UCSD-AML1 (cell line): Measurements from ENCODE around the gene SPACDR.
A peak's percentile ranks its signal among the peaks of the same experiment; 100 is the strongest.

Experiments used
- DNase-seq: peaks from one replicate; lab custom pipeline; 2025; ENCODE audit not compliant: unreplicated experiment; lab: John Stamatoyannopoulos, UW

Gene SPACDR

DNA sequence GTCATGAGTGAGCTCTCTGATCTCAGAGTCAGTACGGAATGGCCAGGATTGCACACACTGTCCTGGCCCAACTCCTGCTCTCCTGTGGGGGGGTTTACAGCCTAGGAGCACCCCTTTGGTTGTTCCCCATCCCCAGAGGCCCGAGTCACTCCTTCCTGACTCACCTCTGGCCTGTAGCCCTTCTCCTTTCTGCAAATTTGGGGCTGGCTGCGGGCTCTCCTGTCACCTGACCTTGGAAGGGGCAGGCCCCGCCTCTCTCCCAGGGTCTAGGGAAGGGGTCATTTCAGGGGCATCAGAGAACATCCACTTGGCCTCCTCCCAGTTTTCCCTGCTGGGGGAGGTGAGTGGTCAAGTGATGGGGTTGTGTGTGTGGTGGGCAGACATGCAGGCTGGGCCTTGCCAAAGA is 21.4 kb upstream of the SPACDR start:
- no peak for DNase-seq

DNA sequence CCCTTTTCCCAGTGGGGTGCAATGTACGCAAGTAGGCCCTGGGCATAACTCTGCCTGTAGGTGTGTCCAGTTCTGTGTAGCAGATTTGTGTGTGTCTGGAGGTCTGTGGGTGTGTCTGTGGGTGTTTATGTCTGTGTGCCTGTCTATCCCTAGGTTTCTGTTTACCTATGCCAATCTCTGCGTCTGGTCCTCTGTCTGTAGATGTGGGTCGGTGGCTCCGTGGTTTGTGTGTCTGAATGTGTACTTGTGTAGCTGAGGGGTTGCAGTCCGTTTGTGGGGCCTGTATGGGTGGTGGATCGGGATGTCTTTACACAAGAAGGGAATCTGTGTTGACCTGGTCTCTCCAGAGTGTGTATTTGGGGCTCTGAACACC is 20.6 kb upstream of the SPACDR start:
- no peak for DNase-seq

DNA sequence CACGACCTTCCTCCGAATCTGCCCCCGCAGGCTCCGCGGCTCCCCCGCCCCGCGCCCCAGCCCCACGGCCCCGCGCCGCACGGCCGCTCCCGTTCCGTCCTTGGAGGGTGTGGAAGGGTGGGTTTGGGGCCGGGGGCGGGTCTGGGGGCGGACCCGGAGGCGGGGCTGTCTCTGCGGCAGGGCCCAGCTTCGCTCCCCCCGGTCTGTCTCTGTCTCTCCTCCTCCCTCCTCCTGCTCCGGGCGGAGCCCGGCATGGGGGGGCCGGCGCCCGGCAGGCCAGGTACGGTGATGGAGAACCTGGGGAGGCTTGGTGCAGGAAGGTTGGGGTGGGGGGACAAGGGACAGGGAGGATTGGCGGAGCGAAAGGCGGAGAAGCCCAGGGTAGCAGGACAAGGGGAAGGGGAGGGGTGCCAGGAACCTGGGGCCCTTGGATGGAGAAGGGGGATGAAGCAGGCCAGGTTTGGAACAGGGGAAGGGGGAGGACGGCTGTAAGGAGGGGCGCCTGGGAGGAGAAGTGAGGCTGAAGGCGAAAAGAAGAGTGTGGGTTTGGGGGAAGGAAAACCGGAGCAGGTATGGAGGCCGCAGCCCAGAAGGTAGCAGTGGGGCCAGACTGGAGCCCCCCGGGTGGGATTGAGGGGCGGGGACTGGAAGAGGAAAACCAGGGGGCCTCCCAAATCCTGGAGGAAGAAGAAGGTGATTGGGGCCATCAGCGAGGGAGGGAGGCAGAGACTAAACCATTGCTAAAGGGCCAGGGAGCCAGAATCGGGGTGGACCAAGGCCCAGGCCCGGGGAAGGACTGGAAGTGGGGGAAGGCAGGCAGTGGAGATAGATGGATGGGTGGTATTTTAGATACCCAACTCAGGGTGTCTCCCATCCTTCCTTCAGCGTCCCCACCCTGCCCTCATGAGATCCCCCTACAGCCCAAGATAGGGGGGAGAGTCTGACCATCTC is 19.9 kb upstream of the SPACDR start, which contains the start of gene NYAP1:
Gene NYAP1 (plus strand): TSS at position 206 of the 951 bp plus-strand sequence. CDS start 1,385 bp downstream, outside the sequence.
- DNase-seq = peak; percentile 52

DNA sequence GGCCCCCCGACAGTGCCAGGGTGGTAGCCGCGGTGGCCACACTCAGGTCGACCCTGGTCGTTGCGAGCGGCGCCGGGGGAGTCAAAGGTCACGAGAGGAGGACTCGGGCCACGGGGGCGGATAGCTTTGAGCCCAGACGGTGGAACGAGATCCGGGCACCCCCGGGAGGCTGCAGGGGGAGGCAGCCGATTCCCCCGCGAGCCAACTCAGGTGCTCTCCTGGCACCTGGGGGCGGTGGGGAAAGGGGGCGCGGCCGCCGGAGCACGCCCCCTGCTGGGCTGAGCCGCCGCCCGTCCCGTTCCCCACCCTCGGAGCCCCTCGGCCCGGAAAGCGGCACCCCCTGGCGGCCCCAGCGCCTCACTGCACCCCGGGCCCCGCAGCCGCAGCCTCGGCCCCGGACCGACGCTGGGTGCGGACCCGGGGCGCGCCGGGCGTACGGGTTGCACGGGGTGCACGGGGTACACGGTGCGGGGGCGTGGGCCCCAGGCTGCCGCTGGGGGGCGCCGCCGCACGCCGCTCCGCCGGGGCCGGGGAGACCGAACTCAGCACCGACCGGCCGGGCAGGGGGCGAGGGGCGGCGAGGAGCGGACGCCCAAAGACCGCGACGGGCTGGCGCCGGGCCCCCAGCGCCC is 19.1 kb upstream of the SPACDR start:
- DNase-seq = peak; percentile 74

DNA sequence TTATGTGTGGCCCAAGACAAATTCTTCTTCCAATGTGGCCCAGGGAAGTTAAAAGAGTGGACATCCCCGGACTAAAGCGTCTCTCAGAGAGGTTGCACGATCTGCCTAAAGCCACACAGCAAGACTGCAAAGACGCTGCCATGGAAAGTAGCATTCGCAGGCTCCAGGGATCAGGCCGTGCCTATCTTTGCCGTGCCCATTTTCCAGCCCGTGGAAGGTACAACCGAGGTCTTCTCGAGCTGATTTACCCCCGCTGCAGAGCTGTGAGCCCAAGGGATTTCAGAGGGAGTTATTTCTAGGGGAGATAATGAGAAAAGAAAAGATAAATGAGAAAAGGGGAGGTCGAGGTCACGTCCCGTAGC is 18.6 kb upstream of the SPACDR start:
- no peak for DNase-seq

DNA sequence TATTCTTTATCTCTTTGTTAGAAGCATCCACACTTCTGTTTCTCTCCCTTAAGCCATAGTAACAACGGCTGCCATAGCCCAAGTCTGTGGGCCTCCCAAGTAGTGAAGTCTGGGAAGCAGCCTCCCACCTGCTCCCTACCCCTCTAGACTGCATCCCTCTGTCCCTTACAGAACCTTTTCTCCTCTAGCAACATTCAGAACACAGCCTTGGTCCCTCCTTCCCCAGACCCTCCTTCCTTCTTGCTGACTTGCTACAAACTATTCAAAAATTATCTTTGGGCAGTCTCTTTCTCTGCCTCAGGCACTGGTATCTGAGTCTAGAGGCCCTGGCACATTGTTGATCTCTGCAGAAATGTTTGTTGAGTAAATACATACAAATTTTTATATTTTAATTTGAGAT is 17.4 kb upstream of the SPACDR start:
- no peak for DNase-seq

DNA sequence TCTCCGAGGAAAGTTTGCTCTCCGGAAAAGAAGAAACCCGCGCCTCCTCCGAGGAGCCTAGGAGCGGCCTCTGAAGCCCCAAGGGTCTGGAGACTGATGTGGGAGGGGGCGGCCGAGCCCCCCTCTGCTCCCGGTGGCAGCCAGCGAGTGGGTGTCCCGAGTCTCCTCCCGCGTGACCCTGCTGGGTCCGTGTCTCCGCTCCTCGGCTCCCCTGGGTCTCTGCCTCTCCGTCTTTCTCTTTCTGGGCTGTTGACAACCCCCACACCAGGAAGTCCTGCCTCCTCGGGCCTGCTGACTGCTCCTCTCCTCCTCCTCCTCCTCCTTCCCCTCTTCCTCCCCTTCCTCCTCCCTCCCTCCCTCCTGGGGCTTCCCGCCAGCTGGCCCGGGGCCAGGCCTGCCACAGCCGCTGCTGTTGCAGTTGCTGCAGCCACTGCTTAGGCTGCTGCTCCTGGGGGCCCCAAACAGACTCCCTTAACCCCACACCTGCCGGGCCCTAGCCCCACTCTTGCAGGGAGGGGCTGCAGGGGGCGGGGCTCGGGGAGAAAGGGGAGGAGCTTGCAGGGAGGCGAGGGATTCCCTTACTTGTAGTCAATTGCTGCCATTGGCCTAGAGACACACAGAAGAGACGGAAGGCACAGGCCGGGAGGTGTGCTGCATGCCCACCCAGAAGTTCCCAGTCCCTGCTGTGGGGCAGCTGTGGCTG is 15.0 kb upstream of the SPACDR start, which contains the start of gene TSC22D4:
Gene TSC22D4 (minus strand): TSS at position 257 of the 703 bp plus-strand sequence. CDS start 1,176 bp downstream, outside the sequence.
- DNase-seq = peak; percentile 87

DNA sequence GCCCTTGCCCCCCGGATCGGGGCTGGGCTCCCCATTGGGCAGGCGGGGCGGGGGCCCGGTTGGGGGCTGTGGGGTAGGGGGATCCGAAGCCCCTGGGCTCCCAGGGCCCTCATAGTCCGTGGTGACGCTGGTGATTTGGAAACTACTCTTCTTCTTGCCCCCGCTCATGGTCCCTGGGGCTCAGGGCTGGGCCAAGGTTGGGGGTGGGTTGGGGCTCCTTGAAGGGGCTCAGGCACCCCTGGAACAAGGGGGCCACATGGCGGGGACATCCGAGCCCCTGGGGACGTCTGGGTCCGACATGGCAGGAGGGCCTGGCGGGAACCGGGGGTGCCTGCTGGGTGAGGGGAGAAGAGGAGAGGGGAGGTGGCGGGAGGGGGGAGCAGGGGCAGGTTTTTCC is 13.8 kb upstream of the SPACDR start:
- DNase-seq = no peak

DNA sequence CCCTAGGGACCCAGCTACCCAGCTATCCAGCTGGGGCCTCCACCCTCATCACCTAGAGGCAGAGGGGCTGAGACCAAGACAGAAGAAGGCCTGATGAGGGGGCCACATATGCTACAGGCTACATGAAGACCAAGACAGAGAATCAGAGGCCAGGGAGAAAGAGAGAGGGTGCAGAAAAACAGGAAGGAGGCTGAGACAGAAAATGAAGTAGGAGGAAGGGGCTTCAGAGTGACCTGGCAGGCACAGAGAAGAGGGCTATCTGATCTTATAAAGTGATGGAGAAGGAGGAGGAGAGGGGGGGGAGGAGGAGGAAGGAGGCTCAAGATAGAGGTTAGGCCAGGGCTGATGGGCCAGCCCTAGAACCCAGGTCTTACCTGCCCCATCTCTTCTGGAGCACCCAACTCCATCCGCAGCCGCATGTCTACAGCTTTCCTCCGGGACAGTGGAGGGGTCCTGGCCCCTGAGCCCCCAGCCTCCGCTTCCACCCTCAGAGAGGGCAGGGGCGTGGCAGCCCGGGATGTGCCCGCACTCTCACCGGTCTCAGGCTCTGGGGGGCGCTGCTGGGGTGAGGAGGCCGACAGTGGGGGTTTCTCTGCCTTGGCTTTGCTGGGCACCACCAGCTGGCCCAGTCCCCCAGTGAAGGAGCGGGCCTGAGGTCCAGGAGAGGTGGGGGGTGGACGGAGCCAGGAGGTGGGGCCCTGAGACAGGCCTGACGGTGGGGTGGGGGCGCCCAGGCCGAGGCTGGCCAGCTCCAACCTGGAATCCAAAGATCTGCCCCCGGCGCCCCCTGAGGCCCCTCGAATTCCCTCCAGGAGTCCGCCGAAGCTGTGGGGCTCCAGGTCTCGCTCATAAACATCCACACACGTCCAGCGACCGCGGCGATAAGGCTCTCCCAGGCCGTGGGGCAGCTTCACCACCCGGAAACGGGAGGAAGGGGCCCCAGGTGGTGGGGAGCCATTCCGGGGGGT is 13.1 kb upstream of the SPACDR start:
- DNase-seq = peak; percentile 24

DNA sequence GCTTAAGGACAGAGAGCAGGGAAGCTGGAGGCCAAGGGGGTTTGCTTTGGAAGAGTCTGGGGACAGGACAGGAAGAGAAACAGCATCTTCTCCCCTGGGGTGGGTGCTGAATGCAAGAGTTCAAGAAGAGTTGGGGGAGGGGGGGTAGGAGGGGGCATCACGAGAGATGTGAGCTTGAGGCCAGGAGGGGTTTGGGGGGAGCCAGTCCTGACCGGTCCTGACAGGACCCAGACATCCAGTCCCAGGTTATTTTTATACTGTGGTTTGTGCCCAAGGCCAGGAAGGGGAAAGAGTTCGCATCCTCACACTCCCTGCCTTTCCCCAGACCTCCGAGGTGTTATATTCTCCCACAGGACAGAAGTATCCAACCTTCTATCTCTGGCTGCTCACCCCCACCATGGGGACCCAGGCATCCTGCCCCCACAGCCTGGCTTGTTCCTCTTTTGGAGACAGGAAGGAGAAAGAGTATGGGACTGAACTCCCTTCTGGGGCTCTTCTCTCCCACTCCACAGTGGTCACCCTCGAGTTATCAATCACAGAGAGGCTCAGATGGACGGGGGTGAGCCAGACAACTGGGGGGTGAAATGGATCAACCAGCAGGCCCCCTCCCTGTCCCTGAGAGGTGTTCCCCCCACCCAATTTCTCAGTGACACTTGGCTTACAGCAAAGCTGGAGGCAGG is 12.2 kb upstream of the SPACDR start:
- DNase-seq = peak; percentile 15

DNA sequence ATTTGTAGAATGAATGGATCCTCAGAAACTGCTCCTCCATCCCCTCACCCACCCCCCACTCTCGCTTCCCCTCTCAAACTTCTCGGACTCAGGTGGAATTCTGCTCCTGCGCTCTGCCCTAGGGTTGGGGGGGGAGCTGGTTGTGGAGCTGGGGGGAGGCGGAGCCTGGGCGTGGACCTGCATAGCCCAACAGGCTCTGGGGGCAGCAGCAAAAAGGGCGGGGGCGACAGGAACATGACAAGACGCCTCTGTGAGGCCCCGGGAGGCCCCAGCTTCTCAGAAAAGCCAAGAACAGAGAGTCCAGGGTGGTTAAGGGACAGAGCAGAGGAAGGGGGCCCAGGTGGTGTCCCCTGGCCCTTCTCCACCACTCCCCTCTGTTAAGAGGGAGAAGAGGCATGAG is 11.5 kb upstream of the SPACDR start:
- no peak for DNase-seq

DNA sequence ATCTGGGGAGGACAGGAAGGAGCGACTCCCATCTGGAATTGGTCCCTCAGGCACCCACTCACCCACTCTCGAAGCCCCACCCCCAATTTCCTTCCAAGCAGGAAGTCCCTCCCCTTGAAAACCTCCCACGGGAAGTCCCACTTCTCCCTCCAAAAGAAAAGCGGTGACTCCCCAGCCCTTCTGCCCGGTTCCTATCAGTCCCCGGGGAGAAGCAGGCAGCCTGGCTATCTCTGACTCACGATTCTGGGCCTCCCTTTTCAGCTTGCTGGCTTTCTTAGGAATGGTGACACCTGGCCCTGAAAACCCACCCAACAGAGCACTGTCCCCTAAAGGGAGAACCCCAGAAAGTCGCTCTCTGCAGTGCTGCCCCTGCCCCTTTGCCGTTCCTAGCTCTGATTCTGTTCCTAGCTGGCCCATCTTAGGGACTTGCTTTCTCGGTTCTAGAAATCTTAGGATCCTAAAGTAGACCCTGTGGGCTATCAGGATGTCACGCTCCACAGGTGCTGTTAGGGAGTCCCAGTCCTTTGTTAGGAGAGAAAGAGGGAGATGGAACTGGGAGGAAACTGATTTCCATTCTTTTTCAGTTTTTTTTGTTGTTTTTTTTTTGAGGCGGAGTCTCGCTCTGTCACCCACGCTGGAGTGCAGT is 8.9 kb upstream of the SPACDR start:
- DNase-seq = peak; percentile 29

DNA sequence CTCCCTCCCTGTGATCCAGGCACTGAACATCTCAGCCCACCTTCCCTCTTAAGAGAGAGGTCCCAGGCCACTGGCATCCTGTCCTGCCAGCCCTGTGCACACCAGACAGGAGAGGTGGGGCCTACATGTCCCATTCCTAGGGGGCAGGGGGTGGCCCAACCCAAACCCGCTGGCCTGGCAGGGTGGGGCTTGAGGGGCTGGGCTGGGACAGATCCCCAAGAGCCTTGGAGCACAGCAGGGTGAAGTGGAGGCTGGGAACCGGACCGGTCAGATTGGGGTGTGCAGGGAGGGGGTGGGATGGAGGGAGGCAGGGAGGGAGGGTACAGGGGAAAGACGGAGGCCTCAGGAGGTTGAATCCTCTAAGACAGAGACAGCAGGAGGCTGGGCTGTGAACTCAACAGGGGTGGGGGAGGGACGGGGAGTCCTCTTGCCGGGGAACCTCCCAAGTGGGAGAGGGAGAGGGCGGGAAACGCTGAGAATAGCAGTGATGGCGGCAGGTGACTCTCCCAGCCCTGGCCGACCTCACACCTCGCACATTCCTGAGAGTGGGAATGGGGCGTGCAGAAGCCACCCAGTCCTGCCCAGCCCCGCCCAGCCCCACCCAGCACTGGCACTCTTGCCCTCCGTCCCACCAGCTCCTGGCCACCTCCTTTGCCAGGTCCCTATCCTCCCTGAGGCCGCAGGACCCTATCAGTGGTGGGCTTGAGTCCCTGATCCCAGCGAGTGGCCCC is 8.2 kb upstream of the SPACDR start:
- DNase-seq = no peak

DNA sequence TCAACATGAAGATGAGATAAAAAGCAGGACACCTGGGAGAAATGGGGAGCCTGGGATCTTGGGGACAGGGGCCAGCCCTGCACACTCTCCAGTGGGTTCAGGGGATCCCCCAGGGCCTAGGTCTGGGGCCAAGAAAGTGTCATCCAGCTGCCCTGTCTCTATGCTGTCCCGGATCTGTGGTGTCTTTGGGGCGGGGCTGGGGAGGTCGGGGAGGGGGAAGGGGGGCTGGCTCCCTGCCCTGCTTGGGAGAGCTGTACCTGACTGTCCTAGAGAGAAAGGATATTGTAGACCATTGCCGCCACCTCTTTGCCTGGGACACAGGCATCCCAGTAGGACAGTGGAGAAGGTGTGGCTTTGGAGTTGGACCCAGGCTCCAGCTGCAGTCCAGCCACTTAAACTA is 7.0 kb upstream of the SPACDR start:
- DNase-seq = no peak

DNA sequence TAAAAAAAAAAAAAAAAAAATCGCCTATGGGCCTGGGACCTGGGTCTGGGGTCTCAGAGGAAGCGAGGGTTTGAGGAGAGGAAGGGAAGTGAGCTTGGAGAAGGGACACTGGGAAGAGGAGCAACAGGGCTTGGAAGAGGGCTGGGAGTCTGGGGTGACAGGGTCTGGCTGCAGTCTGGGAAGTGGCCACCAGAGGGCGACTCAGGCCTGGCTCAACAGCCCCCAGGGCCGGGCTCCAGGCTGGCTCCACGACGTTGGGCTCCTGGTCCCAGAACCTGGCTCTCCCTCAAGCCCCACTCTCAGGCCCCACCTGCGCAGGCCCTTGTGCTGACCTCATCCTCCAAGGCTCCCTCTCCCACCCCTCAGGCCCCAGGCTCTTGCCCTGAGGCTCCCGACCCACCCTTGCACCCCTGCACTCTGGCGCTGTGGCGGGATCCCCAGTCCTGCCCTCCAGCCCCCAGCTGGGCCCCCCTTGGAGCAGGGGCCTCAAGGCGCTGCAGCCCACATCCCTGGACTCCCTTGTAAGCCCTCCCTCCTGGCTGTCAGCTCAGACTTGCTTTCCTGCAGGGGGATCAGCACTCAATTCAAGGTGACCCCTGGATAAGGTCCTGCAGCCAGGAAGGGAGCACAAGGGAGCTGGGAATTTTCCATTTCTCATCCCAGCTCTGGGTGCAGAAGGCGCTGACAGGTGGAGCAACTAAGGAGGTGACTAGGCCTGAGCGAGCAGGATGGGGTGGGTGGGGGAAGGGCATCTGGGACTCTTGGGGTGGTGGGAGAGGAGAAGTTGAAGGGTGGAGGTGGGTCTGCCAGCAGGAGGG is 5.4 kb upstream of the SPACDR start:
- DNase-seq = peak; percentile 64

DNA sequence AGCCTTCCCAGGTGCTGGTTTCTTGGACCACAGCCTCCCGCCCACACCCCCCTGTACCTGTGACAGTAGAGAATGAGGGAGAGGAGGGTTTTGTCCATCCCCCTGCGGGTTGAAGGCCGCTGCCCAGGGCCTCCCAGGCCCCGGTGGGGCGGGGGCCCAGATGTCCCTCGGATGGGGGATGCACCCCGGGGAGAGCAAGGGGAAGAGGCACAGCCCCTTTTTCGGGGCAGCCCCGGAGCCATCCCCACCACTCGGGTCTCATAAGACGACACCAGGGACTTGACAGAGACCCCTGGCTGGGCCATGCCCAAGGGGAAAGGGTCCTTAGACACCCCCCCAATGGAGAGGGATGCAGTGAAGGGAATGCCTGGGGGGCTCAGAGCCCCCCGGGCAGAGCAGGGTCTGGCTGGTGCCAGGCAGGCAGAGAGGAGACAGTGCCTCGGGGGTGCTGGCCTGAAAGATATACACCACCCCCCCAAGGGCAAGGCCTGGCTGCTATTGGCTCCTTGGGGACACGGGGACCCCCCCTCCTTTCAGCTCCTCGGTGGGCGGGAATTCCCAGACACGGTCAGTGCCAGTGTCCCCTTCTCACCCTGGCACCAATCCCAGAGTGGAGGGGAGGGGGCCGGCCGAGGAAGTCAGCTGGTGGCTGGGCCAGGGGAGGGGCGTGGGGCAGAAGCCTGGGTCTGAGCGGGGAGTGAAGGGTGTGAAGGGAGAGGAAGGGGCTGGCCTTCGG is 3.7 kb upstream of the SPACDR start:
- DNase-seq = no peak
